Smooth muscle cell (in vitro differentiated cells): Measurements from ENCODE around the gene C11orf58. TPM values are rescaled to one million over a fixed set of nuclear protein-coding genes. Genes with fewer than 3 reads are reported as not detected.

Experiments used
- DNase-seq: peaks from one replicate; lab custom pipeline; 2025; ENCODE audit not compliant: unreplicated experiment; lab: John Stamatoyannopoulos, UW
- H2AFZ ChIP-seq: fragments of 200-600 bp; sonication (generic); 2 replicates; pipeline ENCODE4 v1.6.0; 2016; ENCODE audit warnings: antibody characterized with exemption, low read depth, mild to moderate bottlenecking
- H3F3A ChIP-seq: fragments of 200-600 bp; sonication (generic); 2 replicates; pipeline ENCODE4 v1.6.0; 2017; ENCODE audit warnings: antibody characterized with exemption, low read depth
- H3K27ac ChIP-seq: fragments of 200-600 bp; sonication (generic); 2 replicates; pipeline ENCODE4 v1.5.1; 2016; ENCODE audit warnings: low read depth, mild to moderate bottlenecking
- H3K27me3 ChIP-seq: fragments of 200-600 bp; sonication (generic); 2 replicates; pipeline ENCODE4 v1.6.1; 2016; ENCODE audit warnings: low read depth, mild to moderate bottlenecking
- H3K36me3 ChIP-seq: fragments of 200-600 bp; sonication (generic); 2 replicates; pipeline ENCODE4 v1.5.1; 2016; ENCODE audit warnings: low read depth
- H3K4me1 ChIP-seq: fragments of 200-600 bp; sonication (generic); 2 replicates; pipeline ENCODE4 v1.5.1; 2016; ENCODE audit warnings: low read depth
- H3K4me2 ChIP-seq: fragments of 200-600 bp; sonication (generic); 2 replicates; pipeline ENCODE4 v1.6.0; 2016; ENCODE audit warnings: mild to moderate bottlenecking
- H3K4me3 ChIP-seq: fragments of 200-600 bp; sonication (generic); 2 replicates; pipeline ENCODE4 v1.5.1; 2016; ENCODE audit warnings: mild to moderate bottlenecking
- H3K79me2 ChIP-seq: fragments of 200-600 bp; sonication (generic); 2 replicates; pipeline ENCODE4 v1.6.0; 2016; ENCODE audit warnings: low read depth, mild to moderate bottlenecking
- H3K9ac ChIP-seq: fragments of 200-600 bp; sonication (generic); 2 replicates; pipeline ENCODE4 v1.6.0; 2016; ENCODE audit warnings: low read depth
- H3K9me3 ChIP-seq: fragments of 200-600 bp; sonication (generic); replicated peaks from 2 replicates; pipeline ENCODE4 v1.5.1; 2016; ENCODE audit warnings: low read depth
- H4K20me1 ChIP-seq: fragments of 200-600 bp; sonication (generic); 2 replicates; pipeline ENCODE4 v1.6.0; 2016; ENCODE audit warnings: low read depth
- CTCF ChIP-seq: fragments of 200-600 bp; sonication (generic); IDR thresholded peaks from 2 replicates; pipeline ENCODE4 v1.5.1; 2017; ENCODE audit warnings: borderline replicate concordance, mild to moderate bottlenecking, antibody characterized with exemption; ENCODE audit not compliant: insufficient read depth, poor library complexity, severe bottlenecking
- WGBS: methylation state at CpG from one replicate; pipeline ENCODE4 v1.1.7; 2016; ENCODE audit warnings: low lambda C conversion rate; 5-methylcytosine and 5-hydroxymethylcytosine counted together
- polyA plus RNA-seq: library from polyadenylated mRNA; unstranded; fragments of >200 nt; fragmentation: Nextera tagmentation; extraction: Ambion mirVana; gene quantifications from 2 replicates; pipeline ENCODE4 v1.2.1, GENCODE V29; 2016
- total RNA-seq: library from RNA; depleted of rRNA; stranded (reverse); fragments of >200 nt; gene quantifications from 2 replicates; pipeline ENCODE4 v1.2.3, GENCODE V29; 2014

Gene C11orf58
- total and polyA plus RNA-seq, 2 experiments from 2014 or later = 174 to 183 TPM

- H3F3A ChIP-seq = no peaks in the 10 kb centered on the region
- no peak for TF ChIP-seq CTCF
- no peak overlapping the region for H2AFZ ChIP-seq
- H3K9me3 ChIP-seq = no peaks in the 10 kb centered on the region
- H3K27ac ChIP-seq = no peak overlapping the region
- H3K4me2 ChIP-seq = no peak overlapping the region
- H3K9ac ChIP-seq = no peak overlapping the region
- H3K4me1 ChIP-seq = peaks cover 1% of the 10 kb centered on the region
- no peaks in the 10 kb centered on the region for H4K20me1 ChIP-seq
- H3K27me3 ChIP-seq = no peaks in the 10 kb centered on the region
- H3K79me2 ChIP-seq = no peaks in the 10 kb centered on the region
- H3K36me3 ChIP-seq = no peaks in the 10 kb centered on the region
- no peak for DNase-seq
- no peak overlapping the region for H3K4me3 ChIP-seq
These were observed 61.4 kb downstream of the C11orf58 start for GRCh38 chr11:16799890-16800289.

- no peaks in the 10 kb centered on the region for H3K9me3 ChIP-seq
- H3F3A ChIP-seq = no peaks in the 10 kb centered on the region
- H3K79me2 ChIP-seq = no peaks in the 10 kb centered on the region
- TF ChIP-seq CTCF = no peak
- H3K4me2 ChIP-seq = no peak overlapping the region
- H3K9ac ChIP-seq = no peak overlapping the region
- DNase-seq = no peak
- no peak overlapping the region for H3K4me3 ChIP-seq
- no peak overlapping the region for H3K27ac ChIP-seq
- no peaks in the 10 kb centered on the region for H4K20me1 ChIP-seq
- H3K36me3 ChIP-seq = no peaks in the 10 kb centered on the region
- H3K4me1 ChIP-seq = no peaks in the 10 kb centered on the region
- no peaks in the 10 kb centered on the region for H3K27me3 ChIP-seq
- no peak overlapping the region for H2AFZ ChIP-seq
These were observed 61.9 kb downstream of the C11orf58 start for GRCh38 chr11:16800382-16800781.

- DNase-seq = no peak
- Histone ChIP-seq H2AFZ (no peak overlapping the region), H3K27me3 (no peaks in the 10 kb centered on the region), H3K4me1 (no peaks in the 10 kb centered on the region), H3K4me3 (no peak overlapping the region), H3K4me2 (no peak overlapping the region), H3K79me2 (no peaks in the 10 kb centered on the region), H3K36me3 (no peaks in the 10 kb centered on the region), H3K27ac (no peak overlapping the region), H4K20me1 (no peaks in the 10 kb centered on the region), H3F3A (no peaks in the 10 kb centered on the region), H3K9ac (no peak overlapping the region), H3K9me3 (no peaks in the 10 kb centered on the region)
- TF ChIP-seq CTCF = no peak
- 97% methylated on average over 10 of the region's 10 CpGs for WGBS
These were observed 63.0 kb downstream of the C11orf58 start for GRCh38 chr11:16801288-16801980.
